NCI-H226 (cell line): ENCODE measurements around the gene INPP5D.

Source experiments
- DNase-seq: peaks from one replicate; pipeline ENCODE4 v3.0.0-alpha.2; 2015

The INPP5D gene

DNA sequence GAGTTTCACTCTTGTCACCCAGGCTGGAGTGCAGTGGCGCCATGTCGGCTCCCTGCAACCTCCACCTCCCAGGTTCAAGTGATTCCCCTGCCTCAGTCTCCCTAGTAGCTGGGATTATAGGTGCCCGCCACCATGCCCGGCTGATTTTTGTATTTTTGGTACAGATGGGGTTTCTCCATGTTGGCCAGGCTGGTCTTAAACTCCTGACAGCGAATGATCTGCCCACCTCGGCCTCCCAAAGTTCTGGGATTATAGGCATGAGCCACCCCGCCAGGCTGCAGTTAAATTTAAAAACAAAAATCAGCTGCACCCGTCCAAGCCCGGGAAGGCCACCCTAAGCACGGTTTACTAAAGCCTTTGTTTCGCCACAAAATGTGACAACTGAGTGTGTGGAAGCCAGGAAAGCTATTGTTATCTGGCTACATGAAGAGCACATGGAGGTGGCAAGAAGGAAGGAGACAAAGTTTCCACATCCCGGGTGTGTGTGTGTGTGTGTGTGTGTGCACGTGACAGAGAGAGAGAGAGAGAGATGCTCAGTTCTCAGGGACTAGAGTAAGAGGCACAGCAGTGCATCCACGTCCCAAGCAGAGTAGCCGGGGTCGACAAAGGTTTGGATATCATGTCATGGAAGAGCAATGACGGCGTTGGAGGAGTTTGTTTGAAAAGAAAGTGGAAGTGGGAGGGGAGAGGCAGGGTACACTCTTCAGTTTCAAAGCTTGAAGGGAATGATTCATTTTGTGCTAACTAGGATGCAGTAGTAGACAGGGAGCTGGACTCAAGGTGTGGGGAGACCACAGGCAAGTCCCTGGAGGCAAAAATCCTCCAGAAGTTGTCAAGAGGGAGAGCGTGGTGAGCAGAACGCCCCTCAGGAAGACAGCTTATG lies 20.1 kb downstream of the INPP5D start:
- DNase-seq, result no peak

DNA sequence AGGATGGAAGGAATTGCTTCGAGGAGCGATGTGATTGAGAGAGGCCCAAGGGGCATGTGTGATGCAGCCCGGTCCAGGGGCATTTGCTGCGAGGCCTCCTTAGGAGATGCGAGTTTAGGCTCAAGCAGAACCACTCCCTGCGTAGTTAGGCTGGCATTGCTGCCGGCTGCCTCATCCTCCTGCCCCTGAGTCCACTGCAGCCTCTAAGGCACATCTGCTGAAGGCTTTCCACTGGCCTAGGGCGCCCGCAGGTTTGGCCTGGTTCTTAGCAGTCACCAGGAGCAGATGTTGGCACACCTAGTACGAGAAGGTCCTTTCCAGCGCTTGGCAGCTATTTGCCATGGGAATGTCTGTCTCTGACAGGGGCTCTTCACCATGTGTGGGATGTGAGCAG lies 20.7 kb downstream of the INPP5D start:
- no peak for DNase-seq

DNA sequence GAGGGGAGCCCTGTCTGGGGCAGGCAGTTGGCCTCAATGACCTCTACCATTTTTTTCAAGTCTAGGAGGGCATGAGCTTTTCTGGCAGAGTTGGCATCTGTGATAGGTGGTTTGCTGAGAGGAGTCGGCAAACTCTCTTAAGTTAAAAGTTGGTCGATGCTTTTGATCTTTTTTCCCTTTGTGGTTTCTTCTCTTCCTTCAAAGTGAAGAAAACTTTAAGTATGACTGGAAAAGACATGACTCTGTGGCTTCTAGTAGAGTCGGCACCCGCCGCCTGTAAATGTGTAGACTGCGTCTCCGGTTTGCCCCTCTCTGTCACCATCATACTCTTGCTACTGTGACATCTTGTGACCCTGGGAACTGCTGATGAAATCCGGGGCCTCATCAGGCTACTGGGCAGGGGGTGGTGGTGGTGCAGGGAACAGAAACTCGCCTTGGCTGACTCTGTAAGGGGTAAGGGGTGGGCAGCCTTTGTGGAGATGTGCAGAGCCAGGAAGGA lies 21.1 kb downstream of the INPP5D start:
- no peak for DNase-seq

DNA sequence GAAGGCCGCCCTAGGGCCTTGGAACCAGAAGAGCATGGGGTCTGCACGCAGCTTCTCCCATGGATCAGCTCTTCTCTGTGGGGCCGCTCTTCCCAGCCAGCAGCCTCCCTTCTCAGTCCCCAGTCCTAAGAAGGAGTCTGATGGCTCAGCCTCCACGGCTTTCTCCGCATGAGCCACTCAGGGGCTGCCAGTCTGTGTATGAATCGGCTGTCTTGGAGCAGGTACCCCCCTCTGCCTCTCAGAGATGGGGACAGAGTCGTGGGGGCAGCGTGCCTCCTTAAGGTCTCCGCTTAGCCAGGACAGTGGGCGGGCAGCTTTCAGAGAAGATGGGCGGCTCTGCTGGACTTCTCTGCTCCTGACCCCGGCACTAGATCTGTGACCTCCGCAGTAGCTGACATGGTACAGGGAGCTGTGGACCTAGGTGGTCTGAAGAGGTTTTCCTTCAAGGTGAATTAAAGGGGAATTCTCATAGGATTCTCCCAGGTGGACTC lies 21.6 kb downstream of the INPP5D start:
- no peak for DNase-seq

DNA sequence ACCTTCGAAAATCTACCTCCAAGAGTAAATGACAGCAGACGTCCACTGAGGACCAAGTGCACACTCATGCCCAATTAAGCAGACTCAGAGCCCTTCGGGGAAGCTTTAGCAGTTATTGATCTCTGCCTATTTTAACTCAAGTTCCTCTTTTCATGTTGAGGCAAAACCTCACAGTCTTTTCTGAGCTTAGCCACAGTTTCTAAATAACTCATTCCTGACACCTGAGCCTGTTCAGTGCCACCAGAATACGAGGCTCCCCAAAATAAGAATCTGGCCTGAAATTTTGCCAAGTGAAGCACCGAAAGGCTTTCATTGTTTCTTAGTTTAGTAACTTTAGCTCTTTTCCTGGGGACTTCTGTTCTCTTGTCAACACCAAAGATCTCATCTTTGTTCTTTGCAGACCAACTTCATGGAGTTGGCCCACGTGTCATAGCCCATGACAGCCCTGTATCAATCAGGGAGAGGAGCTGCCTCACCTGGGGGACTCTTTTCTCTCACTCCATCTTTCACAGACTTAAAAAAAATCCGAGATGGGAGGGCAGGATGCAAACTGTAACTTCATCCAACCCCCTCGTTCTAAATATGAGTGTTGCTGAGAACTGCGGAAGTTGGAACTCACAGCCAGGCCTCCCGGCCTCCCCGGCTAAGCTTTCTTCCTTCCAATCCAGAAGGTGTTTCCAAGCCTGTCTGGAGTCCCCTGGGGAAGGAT lies 22.2 kb downstream of the INPP5D start:
- no peak for DNase-seq

DNA sequence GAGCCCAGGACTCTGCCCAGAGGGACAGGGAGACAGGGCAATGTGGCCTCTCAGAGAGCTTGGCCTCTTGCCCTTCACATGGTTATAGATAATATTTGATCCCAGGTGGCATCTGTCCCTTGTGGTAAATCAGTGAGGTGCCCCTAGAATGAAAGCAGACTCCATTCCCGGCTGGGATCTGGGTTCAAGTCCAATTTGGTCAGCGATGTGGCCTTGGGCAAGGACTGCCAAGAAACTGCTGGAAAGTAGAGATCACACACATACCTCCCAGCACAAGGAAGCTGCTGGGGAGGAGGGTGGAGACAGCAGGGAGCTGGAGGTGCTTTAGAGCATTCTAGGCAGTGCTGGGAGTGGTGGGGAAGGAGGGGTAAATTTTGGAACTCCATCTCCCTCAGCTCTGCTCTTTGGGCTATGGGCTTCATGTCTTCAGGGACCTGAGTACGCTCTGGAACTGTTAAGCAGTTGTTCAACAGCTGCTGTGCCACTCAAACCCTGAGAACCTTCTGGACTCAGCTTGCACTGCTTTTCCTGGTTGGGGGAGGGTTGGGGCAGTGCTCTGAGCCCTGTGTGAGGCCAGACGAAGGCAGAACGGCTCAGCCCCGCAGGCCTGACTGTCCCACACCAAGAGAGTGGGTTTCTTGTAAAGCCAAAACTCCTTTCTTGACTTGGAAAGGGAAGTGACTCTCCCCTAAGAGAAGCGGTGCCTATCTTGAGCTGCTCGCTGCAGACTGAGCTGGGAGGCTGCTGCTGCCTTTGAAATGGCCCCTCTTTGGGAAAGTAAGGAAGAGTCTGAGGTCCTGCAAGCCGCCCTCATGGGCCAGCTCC lies 23.0 kb downstream of the INPP5D start:
- DNase-seq, result no peak

DNA sequence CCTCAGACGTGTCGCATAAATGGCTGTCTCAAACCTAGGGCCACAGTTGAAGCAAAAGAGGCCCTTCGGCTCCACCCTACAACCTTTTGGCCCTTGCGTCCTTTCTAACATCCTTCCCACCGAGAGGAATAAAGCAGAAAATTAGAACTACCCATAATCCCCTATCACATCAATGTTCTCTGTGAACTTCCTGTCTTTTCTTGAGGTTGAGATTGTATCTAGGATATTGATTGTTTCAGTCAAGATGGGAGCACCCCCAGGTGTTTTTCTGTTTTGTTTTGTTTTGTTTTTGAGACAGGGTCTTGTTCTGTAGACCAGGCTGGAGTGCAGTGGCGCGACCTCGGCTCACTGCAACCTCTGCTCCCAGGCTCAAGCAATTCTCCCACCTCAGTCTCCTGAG lies 23.6 kb downstream of the INPP5D start:
- no peak for DNase-seq

DNA sequence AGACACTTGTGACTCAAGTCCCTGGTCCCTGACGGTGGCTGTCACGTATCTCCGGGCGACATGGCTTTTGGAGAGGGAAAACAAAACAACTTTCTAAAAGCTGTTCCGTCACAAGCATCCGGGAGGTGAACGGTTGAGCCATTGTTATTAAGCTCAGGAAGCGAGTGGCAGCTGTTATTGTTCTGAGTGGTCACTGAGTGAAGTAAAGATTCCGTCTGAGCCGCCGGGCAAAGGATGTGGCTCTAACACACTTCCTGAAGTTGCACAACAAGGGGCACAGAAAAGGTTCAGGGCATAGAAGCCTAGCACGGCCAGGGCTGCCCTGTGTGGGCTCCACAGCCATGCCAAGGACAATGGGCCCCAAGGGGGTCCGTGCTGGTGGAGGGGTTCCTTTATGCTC lies 24.3 kb downstream of the INPP5D start:
- no peak for DNase-seq

DNA sequence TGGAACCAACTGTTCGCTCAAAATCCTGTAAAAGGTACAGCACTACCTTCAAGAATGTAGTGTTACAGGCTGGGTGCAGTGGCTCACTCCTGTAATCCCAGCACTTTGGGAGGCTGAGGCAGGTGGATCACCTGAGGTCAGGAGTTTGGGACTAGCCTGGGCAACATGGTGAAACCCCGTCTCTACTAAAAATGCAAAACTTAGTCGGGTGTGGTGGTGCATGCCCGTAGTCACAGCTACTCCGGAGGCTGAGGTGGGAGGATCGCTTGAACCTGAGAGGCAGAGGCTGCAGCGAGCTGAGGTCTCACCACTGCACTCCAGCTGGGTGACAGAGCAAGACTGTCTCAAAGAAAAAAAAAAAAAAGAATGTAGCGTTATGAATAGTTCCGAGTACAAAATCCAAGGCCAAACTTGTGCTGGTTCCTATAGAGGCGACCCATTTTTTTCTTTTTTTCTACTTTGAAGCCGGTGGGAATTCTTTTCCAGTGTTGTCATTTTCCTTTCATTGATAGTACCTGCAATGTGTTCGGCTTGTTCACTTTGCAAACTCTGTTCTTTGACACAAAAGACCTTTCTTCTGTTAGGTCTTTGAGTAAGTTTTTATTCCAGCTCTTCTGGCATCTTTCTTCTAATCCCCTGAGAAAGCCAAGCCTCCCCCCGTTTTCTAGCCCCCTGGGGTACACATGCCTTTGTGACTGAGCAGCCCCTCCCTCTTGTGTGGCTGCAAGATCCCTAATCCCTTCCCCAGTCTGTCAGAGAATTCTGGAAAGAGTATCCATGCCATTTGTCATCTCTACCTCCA lies 25.1 kb downstream of the INPP5D start:
- no peak for DNase-seq

DNA sequence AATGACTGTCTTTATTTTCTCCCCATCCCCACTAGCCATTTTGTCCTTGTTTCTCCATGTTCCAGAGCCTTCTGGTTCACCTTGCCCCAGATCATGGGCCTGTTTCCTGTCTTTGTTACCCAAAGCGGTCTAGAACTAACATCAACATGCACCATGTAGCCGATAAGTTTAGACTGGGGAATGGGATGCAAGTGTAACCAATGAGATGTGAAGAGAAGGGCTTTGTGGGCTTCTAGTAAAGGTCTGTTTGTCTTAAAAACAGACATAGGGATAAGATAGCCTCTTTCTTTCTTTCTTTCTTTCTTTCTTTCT lies 25.7 kb downstream of the INPP5D start:
- DNase-seq, result no peak

DNA sequence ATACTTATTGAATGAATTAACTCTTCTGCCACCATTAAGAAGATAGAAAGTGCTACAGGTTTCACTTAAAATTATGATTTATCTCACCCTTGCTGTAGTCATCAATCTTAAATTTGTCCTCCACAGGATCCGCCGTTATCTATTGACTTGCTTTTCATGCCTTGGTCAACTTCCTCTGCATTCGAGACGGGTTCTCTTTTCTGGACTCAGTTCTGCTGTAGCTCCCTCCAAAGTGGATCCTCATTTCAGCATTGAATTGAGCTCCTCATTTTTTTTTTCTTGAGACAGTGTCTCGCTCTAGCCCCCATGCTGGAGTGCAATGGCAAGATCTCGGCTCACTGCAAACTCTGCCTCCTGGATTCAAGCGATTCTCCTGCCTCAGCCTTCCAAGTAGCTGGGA lies 27.6 kb downstream of the INPP5D start:
- no peak for DNase-seq

DNA sequence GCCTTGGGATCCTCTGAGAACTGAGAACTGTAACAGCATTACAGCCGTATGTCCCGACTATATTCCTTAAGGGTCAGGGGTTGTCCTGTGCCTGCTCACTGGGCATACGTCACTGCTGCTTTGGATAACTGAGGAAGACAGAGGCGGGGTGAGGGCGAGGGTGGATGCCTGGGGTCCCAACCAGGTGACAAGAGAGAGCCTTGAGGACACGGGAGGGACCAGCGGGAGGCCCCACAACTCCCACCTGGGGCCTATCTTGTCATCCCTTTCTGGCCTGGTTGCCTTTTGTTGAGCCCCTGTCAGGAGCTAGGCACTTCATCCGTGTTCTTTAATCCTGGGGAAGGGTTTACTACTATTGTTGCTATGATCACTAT lies 28.8 kb downstream of the INPP5D start:
- DNase-seq, result no peak

DNA sequence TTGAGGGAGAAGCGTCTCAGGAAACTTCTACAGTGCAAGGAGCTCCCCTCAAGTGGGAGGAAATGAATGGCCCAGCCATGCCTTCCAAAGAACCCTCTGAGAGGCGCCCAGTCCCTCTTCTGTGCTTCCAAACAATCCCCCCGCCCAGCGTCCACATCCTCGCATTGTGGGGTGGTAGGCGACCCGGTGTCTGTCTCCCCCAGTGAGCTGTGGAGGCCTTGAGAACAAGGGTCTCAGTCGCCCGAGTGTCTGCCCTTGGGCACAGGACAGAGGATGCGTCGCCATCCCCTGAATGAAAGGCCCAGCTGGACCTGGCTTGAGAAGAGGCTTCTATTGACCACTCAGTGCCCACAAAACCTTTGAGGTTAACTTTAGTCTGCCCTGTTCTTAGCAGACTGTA lies 29.7 kb downstream of the INPP5D start:
- no peak for DNase-seq

DNA sequence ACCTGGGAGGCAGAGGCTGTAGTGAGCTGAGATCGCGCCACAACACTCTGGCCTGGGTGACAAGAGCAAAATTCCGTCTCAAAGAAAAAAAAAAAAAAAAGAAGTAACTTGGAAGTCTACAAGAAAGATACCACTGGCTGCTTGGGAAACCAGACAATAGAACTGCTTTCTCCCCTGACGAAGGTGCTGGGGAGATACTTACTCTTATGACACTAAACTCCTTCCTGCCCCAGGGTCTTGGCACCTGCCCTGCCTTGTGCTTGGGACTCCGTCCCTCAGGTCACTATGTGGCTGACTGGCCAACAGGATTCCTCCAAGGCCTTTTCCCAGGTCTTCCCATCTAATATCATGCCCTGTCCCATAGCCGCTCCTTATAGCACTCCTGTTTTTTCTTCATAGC lies 30.7 kb downstream of the INPP5D start:
- no peak for DNase-seq

DNA sequence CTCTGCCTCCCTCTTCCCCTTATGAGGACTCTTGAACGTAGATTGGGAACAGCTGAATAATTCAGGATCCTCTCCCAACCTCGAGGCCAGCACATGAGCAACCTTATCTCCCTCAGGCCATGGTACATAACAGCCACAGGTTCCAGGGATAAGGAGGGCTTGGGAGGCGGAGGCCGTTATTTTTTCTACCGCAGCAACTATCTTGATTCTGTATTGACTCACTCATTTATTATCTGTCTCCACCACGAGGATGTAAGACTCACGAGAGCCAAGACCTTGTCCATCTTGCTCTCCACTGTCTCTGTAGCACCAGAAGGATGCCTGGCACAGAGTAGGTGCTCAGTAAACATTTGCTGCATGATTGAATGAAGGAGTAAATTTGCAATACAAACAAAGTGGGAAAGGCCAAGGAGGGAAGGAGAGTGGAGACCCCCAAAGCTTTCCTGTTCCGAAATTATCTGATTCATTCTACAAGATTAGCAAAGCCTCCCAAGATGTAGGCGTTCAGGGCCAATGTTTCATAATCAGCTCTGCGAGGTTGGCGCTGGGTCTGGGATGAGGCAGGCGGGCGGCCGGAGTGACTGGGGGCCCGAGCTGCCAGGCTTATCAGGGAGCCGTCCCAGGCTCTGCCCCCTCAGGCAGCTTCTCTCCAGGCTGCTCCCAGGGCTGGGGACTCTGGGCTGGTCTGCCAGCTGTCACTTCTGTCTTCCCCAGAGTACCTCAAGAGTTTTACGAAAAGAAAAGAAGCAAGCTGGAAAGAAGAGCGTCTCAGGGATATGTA lies 31.6 kb downstream of the INPP5D start:
- no peak for DNase-seq

DNA sequence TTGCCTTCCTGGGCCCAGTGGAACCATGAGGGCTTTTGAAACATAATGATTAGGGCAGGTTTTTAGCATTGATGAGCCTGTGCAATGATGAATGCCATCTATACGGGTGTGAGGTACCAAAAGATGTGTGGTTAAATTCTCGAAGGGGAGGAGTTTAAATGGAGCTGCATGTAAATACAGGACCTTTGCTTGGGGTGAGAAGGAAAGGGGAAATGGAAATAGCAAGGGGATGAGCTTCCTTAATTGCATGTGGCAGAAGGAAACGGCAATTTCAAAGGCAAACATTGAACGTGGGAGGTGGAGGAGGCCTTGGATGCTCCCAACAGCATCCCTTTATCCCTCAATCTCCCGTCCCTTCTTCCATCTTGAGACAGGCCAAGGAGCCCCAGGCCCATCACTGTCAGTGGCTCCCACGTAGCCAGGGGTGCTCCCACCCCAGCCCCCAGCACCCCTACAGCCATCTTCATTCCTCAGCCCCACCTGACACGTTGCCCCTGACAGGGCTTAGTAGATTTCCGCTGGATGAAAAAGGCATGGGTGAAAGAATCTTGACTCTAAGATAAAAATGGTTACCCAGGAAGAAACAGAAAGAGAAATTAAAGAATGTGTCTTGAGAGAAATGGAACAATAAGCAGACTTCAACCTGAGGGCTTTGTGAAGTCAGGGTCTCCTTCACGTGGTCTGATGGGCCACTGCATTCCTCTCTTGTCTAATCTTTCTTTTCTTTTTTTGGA lies 32.5 kb downstream of the INPP5D start:
- no peak for DNase-seq

DNA sequence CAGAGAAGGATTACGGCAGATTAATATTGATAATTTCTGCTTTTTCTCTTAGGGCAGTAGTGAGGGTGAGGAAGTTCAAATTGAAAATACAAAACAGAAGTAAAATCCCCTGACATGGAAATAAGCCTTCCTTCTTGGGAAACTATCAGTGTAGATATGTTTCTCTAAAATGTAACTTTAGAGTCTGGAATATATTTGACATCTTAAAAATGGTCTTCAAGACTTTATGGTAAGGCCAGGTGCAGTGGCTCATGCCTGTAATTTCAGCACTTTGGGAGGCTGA lies 33.0 kb downstream of the INPP5D start:
- DNase-seq, result no peak

DNA sequence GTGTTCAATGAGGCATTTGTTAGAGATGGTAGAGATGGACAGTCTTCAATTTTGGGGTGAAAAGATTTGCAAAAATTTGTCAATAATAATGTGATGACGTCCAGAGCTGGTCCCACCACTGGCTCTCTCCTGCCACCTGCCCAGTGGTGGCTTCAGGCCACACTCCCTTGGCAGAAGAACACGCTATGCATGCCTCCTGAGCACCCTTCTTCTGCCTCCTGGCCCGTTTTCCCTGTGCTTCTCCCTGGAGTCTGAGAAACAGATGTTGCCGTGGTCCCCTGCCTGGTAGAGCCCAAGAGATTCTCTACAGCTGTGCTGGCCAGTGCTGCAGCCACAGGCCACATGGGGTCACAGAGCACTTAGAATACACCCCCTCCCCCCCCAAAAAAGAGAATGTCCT lies 33.6 kb downstream of the INPP5D start:
- no peak for DNase-seq

DNA sequence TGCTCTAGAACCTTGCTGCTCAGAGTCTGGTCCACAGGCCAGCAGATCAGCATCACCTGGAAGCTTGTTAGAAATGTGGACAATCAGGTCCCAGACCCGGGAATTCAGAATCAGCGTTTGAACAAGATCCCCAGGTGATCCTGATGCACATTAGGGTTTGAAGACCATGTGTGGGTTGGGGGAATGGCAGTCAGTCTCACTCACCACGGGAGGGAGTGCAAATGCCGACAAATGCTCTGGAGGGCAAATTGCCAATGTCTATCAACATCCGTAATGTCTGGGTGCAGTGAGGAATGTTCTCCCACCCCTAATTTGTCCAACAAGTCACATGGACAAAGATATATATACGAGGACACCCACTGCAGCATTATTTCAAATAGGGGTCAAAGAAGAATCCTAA lies 34.5 kb downstream of the INPP5D start:
- DNase-seq, result no peak

DNA sequence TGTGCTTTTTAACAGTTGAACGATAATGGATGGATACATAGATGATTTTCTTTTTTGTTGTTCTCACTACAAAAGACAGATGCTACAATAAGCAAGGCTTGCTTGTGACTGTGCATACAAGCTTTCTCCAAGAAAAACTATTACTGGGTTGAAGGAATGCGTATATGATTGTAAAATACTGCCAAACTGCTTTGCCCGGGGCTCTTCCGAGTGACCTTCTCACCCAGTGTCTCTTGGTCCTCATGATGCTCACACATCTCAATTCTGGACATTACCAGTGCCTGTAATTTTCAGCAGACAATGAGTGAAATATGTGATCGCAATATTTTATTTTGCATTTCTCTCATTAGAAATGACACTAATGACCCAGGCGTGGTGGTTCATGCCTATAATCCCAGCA lies 35.9 kb downstream of the INPP5D start:
- no peak for DNase-seq

DNA sequence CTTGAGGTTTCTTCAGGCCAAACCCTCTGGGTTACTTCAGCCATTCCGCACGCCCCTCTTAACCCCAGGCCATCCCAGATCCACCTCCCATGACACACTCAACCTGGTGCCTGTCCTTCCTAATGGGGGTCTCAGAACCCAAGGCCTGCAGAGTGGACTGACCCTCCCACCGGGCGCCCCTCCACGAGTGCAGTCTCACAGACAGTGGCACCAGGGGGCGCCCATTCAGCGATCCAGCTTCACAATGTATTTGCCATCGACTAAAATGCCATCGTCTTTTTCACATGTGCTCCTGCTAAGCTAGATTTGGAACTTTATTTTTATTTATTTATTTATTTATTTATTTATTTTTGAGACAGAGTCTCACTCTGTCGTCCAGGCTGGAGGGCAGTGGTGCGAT lies 38.5 kb downstream of the INPP5D start:
- DNase-seq, result no peak
